C4-2B (cell line): ENCODE data around the gene ZBTB25.
"Not testable (repeated sequence)": the region's sequence is repeated elsewhere in the genome, so short reads cannot be mapped to it uniquely, and the experiment has no call there.

Source experiments
- ZFX ChIP-seq: fragments of 450-650 bp; IDR thresholded peaks from 2 replicates; pipeline ENCODE4 v1.6.1; 2017
- TF ChIP-seq, protein P1 (sequence below): fragments of 450-650 bp; conservative IDR thresholded peaks from 2 replicates; pipeline ENCODE4 v1.5.1; 2017; ENCODE audit warnings: mild to moderate bottlenecking

DNA sequence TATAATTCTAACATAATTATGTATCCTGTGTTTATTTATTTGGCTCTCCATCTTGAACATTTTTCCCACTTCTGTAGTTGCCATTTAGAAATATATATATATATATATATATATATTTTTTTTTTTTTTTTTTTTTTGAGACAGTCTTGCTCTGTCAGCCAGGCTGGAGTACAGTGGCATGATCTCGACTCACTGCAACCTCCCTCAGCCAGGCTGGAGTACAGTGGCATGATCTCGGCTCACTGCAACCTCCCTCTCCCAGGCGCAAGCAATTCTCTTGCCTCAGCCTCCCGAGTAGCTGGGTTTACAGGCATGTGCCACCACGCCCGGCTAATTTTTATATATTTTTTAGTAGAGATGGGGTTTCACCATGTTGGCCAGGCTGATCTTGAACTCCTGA lies 14.0 kb upstream of the ZBTB25 start:
- TF ChIP-seq, protein P1, sequence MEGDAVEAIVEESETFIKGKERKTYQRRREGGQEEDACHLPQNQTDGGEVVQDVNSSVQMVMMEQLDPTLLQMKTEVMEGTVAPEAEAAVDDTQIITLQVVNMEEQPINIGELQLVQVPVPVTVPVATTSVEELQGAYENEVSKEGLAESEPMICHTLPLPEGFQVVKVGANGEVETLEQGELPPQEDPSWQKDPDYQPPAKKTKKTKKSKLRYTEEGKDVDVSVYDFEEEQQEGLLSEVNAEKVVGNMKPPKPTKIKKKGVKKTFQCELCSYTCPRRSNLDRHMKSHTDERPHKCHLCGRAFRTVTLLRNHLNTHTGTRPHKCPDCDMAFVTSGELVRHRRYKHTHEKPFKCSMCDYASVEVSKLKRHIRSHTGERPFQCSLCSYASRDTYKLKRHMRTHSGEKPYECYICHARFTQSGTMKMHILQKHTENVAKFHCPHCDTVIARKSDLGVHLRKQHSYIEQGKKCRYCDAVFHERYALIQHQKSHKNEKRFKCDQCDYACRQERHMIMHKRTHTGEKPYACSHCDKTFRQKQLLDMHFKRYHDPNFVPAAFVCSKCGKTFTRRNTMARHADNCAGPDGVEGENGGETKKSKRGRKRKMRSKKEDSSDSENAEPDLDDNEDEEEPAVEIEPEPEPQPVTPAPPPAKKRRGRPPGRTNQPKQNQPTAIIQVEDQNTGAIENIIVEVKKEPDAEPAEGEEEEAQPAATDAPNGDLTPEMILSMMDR, result not testable (repeated sequence)
- not testable (repeated sequence) for TF ChIP-seq ZFX
